GM19468 (cell line): ENCODE results near the gene CCDC144A.
"Not testable (repeated sequence)": the region's sequence is repeated elsewhere in the genome, so short reads cannot be mapped to it uniquely, and the experiment has no call there.

Experiments used
- ATAC-seq: cut with Tn5 transposase; IDR thresholded peaks from one replicate; pipeline ENCODE4 v1.9.1; 2021; ENCODE audit warnings: mild to moderate bottlenecking, moderate library complexity, moderate number of reproducible peaks; ENCODE audit not compliant: unreplicated experiment; ENCODE audit errors: extremely low read depth

CCDC144A gene

DNA sequence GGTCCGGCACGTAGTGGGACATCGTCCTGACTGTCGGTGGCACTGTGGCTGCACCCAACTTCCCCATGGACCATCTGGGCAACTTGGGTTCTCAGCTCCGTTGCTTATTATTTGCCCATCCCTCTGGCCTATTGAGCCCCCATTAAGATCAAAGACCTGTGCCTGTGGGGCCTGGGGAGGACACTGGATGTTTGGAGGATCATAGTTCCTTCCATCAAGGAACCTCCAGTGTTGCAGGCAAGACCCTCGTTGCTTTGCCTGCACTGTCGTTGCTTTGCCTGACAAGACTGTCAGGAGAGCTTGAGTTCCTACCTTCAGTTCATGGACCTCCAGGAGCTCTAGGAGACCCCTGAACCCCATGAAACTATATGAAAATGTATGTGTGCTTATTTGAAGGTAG is 127.2 kb downstream of the CCDC144A start:
- no peak for ATAC-seq

DNA sequence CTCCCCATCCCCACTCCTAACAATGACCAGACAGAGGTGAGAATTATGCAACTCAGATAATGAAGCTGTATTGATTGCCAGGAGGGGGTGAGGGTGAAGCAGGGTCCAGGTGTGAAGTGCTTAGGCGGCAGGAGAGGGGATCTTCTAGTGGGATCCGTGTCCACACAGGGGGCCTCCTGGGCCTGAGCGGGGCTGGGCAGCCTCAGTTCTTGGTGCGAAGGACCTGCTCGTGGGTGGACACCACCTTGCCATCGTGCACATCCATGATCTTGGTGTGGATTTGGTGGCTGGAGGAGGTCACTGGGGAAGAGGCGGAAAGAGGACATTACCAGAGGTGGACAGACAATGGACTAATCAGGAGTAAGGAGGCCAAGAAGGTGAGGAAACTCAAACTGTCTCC is 127.9 kb downstream of the CCDC144A start:
- not testable (repeated sequence) for ATAC-seq

- no peak for ATAC-seq
These were observed 128.3 kb downstream of the CCDC144A start for GRCh38 chr17:16818340-16818739.

- ATAC-seq, result no peak
These were observed 129.0 kb downstream of the CCDC144A start for GRCh38 chr17:16818821-16819683.

DNA sequence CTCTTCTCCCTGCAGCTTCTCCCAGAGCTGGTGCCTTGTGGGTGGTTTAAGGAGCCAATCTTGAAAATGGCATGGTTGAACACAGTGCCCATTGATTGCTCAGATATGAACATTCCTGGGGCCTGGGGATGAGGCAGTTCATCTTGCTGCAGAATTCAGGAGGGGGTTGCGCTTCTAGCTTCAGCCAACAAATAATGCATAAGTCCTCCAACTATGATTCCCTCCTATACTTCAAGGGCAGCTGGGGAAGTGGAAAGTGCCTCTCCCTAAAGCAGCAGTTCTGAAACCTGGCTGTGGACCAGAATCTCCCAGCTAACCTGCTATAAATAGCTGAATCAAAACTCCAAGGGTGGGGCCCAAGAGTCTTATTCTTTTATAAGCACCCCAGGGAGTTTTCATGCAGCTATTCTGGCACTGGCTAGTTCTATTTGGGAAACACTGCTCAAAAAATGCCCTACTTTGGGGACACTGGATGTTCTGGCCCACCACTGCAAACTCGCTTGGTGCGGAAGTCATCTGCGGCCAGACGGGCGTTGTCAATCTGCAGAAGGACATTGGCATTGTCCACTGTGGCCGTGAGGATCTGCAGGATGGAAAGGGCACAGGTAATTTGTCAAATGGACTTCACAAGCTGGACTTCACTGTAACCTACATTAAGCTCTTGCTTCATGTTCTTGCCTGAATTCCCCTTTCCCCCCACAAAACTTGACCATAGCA is 130.3 kb downstream of the CCDC144A start:
- no peak for ATAC-seq

GRCh38 chr17:16820979-16821543 is 131.0 kb downstream of the CCDC144A start:
- no peak for ATAC-seq

DNA sequence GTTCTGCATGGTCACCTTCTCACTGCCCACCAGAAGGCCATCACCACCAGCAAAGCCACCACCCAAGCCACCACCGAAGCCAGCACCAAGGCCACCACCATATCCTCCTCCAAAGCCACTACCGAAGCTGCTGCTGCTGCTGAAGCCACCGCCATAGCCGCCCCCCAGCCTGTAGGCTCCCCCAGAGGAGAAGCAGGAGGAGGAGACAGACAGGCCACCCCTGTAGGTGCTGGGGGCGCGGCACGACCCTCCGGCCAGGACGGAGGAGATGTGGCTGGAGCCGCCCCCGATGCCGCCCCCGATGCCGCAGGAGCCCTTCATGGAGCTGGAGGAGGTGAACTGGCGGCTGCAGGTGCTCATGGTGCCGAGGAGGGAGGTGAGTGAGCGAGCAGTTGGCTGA is 132.1 kb downstream of the CCDC144A start:
- ATAC-seq, result not testable (repeated sequence)

DNA sequence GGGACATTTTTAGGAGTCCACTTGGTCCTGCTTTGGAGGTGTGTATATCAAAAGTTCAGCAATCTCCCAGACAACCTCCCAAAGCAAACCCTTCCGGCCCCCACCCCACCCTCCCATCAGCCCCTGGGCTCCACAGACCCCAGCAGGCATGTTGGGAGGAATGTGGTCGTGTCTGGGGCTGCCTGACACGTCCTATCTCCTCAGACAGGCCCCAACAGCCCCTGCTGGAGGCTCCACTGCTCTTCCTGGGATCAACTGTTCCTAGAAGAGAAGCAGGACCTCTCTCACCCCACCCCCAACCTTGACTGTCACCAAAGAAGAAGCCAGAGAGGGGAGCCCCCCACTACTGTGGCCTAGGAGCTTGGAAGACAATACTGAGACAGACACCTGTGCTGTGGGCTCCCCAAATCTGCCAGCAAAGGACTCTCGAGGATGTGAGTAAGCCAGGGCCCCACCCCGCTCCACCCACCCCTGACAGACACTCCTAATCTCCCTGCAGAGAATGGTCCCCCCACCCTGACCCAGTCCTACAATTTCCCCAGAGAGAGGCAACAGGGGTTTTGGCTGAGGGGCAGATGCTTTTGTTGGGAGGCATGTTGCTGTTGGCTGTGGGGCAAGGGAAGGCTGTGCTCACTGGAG is 133.8 kb downstream of the CCDC144A start:
- not testable (repeated sequence) for ATAC-seq
